HG02973 (cell line): Measurements from ENCODE around the gene TOM1L1.
"Not testable (repeated sequence)": the region's sequence is repeated elsewhere in the genome, so short reads cannot be mapped to it uniquely, and the experiment has no call there.

Experiments
- ATAC-seq: cut with Tn5 transposase; IDR thresholded peaks from one replicate; pipeline ENCODE4 v1.9.1; 2021; ENCODE audit warnings: moderate library complexity; ENCODE audit not compliant: unreplicated experiment

Gene TOM1L1, protein sequence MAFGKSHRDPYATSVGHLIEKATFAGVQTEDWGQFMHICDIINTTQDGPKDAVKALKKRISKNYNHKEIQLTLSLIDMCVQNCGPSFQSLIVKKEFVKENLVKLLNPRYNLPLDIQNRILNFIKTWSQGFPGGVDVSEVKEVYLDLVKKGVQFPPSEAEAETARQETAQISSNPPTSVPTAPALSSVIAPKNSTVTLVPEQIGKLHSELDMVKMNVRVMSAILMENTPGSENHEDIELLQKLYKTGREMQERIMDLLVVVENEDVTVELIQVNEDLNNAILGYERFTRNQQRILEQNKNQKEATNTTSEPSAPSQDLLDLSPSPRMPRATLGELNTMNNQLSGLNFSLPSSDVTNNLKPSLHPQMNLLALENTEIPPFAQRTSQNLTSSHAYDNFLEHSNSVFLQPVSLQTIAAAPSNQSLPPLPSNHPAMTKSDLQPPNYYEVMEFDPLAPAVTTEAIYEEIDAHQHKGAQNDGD

GRCh38 chr17:54900457-54901229 is at the start of gene TOM1L1:
TSS of gene TOM1L1 (plus strand) at chr17:54900852. CDS start at chr17:54900866, 14 bp downstream.
- peak; percentile 80 for ATAC-seq

DNA sequence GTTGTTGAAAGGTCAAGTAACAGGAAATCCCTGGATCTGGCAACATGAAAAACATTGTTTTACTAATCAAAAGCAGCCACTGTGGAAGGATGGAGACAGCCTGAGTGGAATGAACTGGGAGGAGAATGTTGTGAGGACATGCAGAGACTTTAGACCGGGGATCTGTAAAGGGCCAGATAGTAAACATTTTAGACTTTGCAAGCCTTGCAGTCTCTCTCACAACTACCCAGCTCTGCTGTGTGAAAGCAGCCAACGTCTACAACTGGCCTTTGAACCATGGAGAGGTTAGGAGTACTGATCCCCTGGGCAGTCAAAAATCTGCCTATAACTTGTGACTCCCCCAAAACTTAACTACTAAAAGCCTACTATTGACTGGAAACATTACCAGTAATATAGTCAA is 41.5 kb upstream of the TOM1L1 start:
- no peak for ATAC-seq

- no peak for ATAC-seq
Measured at GRCh38 chr17:54860617-54861470, 39.8 kb upstream of the TOM1L1 start.

DNA sequence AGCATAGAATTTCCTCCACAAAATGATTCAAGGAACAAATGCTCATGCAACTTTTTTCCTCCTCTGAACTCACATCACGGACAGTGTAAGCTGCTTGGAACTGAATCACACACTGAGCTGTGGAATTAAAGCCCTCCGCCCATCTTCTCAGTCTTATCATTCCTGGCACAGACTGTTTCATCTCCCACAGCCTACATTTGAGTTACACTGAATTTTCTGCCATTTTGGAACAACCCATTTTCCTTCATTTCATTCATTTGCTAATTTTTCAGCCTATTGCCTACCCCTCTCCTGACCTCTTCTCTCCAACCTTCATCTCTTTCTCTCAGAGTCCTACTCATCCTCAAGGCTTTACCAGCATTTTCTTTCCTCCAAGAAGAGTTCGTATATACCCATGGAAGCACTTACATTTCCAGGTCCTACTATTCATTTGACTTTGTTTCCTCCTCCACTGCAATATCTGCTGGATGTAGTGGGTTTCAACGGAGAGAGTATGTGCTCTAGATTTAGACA is 39.1 kb upstream of the TOM1L1 start:
- ATAC-seq, result no peak

DNA sequence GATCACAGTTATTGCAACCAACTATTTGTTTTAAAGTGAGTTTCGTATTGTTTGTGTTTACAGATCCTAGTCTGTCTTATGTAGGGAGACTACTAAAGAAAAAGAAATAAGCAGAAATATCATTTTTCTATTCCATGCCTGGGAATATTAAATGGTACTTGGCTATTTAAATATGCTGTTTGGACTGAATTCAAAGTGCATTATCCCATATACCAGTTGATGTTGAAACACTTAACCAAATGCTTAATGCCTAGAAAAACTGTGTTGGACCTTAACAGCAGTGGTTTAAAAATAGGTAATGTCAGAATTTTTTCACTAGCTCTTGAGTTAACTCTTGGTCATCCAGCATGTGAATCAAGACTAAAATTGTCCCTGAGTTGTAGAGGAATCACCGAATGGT is 37.5 kb upstream of the TOM1L1 start:
- no peak for ATAC-seq

DNA sequence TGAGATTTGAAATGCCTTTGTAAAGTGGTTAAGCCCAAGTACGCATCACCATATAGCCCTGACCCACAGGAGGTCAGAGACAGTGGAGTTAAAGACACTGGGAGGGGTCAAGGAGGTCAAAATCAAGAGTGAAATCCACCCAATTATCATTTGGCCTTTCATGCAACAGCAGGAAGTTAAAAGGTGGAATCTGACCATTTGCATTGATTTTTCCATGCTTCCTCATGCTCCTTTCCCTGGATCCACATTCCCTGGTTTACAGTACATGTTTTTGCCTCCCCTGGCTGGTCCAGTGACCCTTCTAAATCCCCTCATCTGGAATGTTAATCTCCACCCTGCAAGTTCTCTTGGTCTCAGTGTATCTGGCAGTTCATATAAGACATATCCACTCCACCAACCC is 36.6 kb upstream of the TOM1L1 start:
- no peak for ATAC-seq

GRCh38 chr17:54864636-54865356 is 35.9 kb upstream of the TOM1L1 start:
- no peak for ATAC-seq

DNA sequence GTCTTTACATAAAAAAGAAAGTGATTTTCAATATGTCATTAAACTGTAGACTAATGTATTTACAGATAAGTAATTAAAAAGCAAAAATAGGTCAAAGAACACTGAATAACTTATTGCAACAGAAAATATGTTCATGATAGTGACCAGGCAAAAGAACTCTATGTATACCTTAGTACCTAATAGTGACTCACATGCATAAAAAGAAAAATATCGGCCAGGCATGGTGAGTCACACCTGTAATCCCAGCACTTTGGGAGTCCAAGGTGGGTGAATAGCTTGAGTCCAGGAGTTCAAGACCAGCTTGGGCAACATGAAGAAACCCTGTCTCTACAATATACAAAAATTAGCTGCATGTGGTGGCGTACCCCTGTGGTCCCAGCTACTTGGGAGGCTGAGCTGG is 33.0 kb upstream of the TOM1L1 start:
- ATAC-seq, result no peak

- ATAC-seq, result no peak
Measured at GRCh38 chr17:54870671-54871175, 29.9 kb upstream of the TOM1L1 start.

DNA sequence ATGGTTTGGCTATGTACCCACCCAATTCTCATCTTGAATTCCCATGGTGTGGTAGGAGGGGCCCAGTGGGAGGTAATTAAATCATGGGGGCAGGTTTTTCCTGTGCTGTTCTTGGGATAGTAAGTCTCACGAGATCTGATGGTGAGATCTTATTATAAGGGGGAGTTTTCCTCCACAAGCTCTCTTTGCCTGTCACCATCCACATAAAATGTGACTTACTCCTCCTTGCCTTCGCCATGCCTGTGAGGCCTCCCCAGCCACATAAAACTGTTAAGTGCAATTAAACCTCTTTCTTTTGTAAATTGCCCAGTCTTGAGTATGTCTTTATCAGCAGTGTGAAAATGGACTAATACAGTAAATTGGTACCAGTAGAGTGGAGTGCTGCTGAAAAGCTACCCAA is 24.7 kb upstream of the TOM1L1 start:
- not testable (repeated sequence) for ATAC-seq

GRCh38 chr17:54876656-54877195 is 23.9 kb upstream of the TOM1L1 start:
- no peak for ATAC-seq

GRCh38 chr17:54881255-54881972 is 19.2 kb upstream of the TOM1L1 start:
- no peak for ATAC-seq

- ATAC-seq, result no peak
Measured at GRCh38 chr17:54882371-54882770, 18.3 kb upstream of the TOM1L1 start.

DNA sequence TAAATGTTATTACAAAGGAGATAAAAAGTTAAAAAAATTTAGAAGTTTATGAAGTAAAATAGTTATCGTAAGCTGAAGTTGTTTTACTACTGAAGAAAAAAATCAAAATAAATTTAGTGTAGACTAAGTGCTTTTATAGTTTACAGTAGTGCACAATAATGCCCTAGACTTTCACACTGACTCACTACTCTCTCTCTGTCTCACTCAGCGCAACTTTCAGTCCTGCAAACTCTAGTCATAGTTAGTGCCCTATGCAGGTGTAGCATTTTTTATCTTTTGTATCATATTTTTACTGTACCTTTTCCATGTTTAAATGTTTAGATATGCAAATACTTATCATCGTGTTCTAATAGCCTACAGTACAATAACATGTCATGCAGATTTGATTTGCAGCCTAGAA is 17.7 kb upstream of the TOM1L1 start:
- peak; percentile 97 for ATAC-seq

- ATAC-seq, result no peak
Measured at GRCh38 chr17:54883939-54884338, 16.7 kb upstream of the TOM1L1 start.

GRCh38 chr17:54887787-54888186 is 12.9 kb upstream of the TOM1L1 start:
- no peak for ATAC-seq

GRCh38 chr17:54888254-54888653 is 12.4 kb upstream of the TOM1L1 start:
- ATAC-seq, result no peak

GRCh38 chr17:54888981-54889380 is 11.7 kb upstream of the TOM1L1 start:
- no peak for ATAC-seq

GRCh38 chr17:54891176-54891821 is 9.4 kb upstream of the TOM1L1 start:
- no peak for ATAC-seq
